Heart right ventricle (tissue), 16 donors: ENCODE data around the gene SNAPC1. TPM values are rescaled to one million over a fixed set of nuclear protein-coding genes. Genes with fewer than 3 reads are reported as not detected.

Source experiments
- ATAC-seq, 8 donors: fragments of 200-7000 bp; cut with Tn5 transposase; one replicate each; pipeline ENCODE4 v1.9.1; 2020; ENCODE audit warnings: mild to moderate bottlenecking in 8 of 8, moderate library complexity in 8 of 8, moderate number of reproducible peaks in 1 of 8
- DNase-seq, 2 donors: peaks; one replicate each; pipeline ENCODE4 v3.0.0-alpha.2; 2020
- H3K27ac ChIP-seq, 10 donors: fragments of 200-600 bp; sonication (generic) in 2 of 10; one replicate each; pipeline versions ENCODE4 v1.5.0 to v1.8.0; 2020 to 2022; ENCODE audit warnings: mild to moderate bottlenecking in 3 of 10
- H3K27me3 ChIP-seq, 7 donors: fragments of 200-600 bp; one replicate each; pipeline ENCODE4 v1.8.0; 2021 to 2022; ENCODE audit warnings: mild to moderate bottlenecking in 2 of 7
- H3K36me3 ChIP-seq, 9 donors: fragments of 200-600 bp; sonication (generic) in 1 of 9; one replicate each; pipeline versions ENCODE4 v1.5.0 to v1.8.0; 2020 to 2022; ENCODE audit warnings: mild to moderate bottlenecking in 2 of 9
- H3K4me1 ChIP-seq, 9 donors: fragments of 200-600 bp; sonication (generic) in 1 of 9; one replicate each; pipeline versions ENCODE4 v1.5.0 to v1.8.0; 2020 to 2022; ENCODE audit warnings: mild to moderate bottlenecking in 4 of 9
- H3K4me3 ChIP-seq, 10 donors: fragments of 200-600 bp; sonication (generic) in 2 of 10; one replicate each; pipeline versions ENCODE4 v1.5.0 to v1.8.0; 2020 to 2022; ENCODE audit warnings: mild to moderate bottlenecking in 7 of 10, moderate library complexity in 2 of 10
- H3K9me3 ChIP-seq, 11 donors: fragments of 200-600 bp in 10 of 11; sonication (generic) in 2 of 11; one replicate each; pipeline versions ENCODE4 v1.5.0 to v1.8.0; 2013 to 2022; ENCODE audit warnings: mild to moderate bottlenecking in 2 of 11, control low read depth in 1 of 11, moderate library complexity in 1 of 11
- CTCF ChIP-seq, 9 donors: fragments of 200-600 bp; sonication (generic) in 2 of 9; IDR thresholded peaks; one replicate each; pipeline versions ENCODE4 v1.5.0 to v1.8.0; 2021 to 2022; ENCODE audit warnings: antibody characterized with exemption in 9 of 9, mild to moderate bottlenecking in 5 of 9, moderate library complexity in 1 of 9
- WGBS, 2 donors: extraction: QIAGEN DNeasy Blood & Tissue Kit; methylation state at CpG; one replicate each; pipeline ENCODE4 v1.1.7; 2013; ENCODE audit warnings: inconsistent platforms in 1 of 2; 5-methylcytosine and 5-hydroxymethylcytosine counted together
- intact Hi-C, 10 donors: fragments of 100-400 bp; cut with DNase I; formaldehyde crosslinking; loops; one replicate each; pipeline versions ENCODE4 v1.11.1 to v1.14.2; 2022
- polyA plus RNA-seq, 2 donors: library from polyadenylated mRNA; stranded (reverse); fragments of 200-250 nt; gene quantifications; one replicate each; pipeline ENCODE4 v1.2.3, GENCODE V29; 2013
- total RNA-seq, 10 donors: library from RNA; stranded (reverse); fragmentation: NEBNext Ultra II Directional in 3 of 10; extraction: Animal tissue kit (Norgen Biotek cat#: 25700) in 3 of 10; gene quantifications; one replicate each; pipeline versions ENCODE4 v1.2.1 to v1.2.4, GENCODE V29; 2021 to 2023
- donor health status: Arrhythmogenic right ventricular cardiomyopathy.
- donor health status: ischemic (EF 13 %, LVEDD 7.1; RV severe dilation, severe dysfunction).
- donor health status: healthy with polysubstance abuse.
- donor health status: DM: no; HTN: yes; CAD: no.
- donor health status: DM: no; HTN: no; CAD: no.
- donor health status: ischemic (EF 25% LVEDD 6.9; RV normal size, moderate dysfunction).
- donor health status: ischemic (EF 25% LVEDD 5.7; RV mildly dilated, moderate dysfunction).
- donor health status: healthy.
- donor health status: DM: yes; HTN: yes; CAD: no.
- donor health status: Ischemic cardiomyopathy.
- donor health status: ischemic (EF 35%, LVEDD 5.7; RV mildly dilated, moderate dysfunction).
- donor health status: nonischemic (EF 11% LVEDD 7.7; RV severe dilation, severe dysfunction).
- donor health status: DM: yes; HTN: yes; CAD: no.
- donor health status: PGD.
- donor health status: ischemic (EF 29% LVEDD 5.4; RV normal size, mild dysfunction).
- donor health status: nonischemic (EF 23%, LVEDD 6.1; RV moderate dilation, normal function).

Gene SNAPC1
- total and polyA plus RNA-seq, 12 donors = 4.2 to 11.9 (median 7.3) TPM

GRCh38 chr14:61780125-61780524, 17.9 kb downstream of the SNAPC1 start:
- Histone ChIP-seq H3K27me3 (no peaks in the 10 kb centered on the region), H3K4me3 (no peak overlapping the region), H3K9me3 (no peaks in the 10 kb centered on the region), H3K27ac (no peak overlapping the region), H3K36me3 (peaks cover 0 to 100% (median 45%) of the 10 kb centered on the region in 9 donors), H3K4me1 (no peaks in the 10 kb centered on the region)
- intact Hi-C loops = no loop called here
- 75 to 82% methylated on average over 3 of the region's 3 CpGs for WGBS, 2 donors
- no peak for DNase-seq
- no peak for TF ChIP-seq CTCF (IDR thresholded peaks at IDR 0.05)
- ATAC-seq = no peak

- no peak overlapping the region for H3K27ac ChIP-seq
- H3K4me3 ChIP-seq = no peak overlapping the region
- 97% methylated on average over 5 of the region's 5 CpGs for WGBS, 2 donors
- intact Hi-C loops = no loop called here
- no peak for ATAC-seq
- no peaks in the 10 kb centered on the region for H3K9me3 ChIP-seq
- no peak for DNase-seq
- TF ChIP-seq CTCF (IDR thresholded peaks at IDR 0.05) = no peak
- H3K27me3 ChIP-seq = no peaks in the 10 kb centered on the region
- peaks cover 0 to 52% (median 6%) of the 10 kb centered on the region in 9 donors for H3K36me3 ChIP-seq
- no peaks in the 10 kb centered on the region for H3K4me1 ChIP-seq
Observed at GRCh38 chr14:61797309-61797708, 35.1 kb downstream of the SNAPC1 start.

- no peaks in the 10 kb centered on the region for H3K4me1 ChIP-seq
- peaks cover 0 to 9% (median 0%) of the 10 kb centered on the region in 9 donors for H3K36me3 ChIP-seq
- H3K9me3 ChIP-seq = no peaks in the 10 kb centered on the region
- 84 to 90% methylated on average over 2 of the region's 2 CpGs for WGBS, 2 donors
- H3K4me3 ChIP-seq = no peak overlapping the region
- no peaks in the 10 kb centered on the region for H3K27me3 ChIP-seq
- TF ChIP-seq CTCF (IDR thresholded peaks at IDR 0.05) = no peak
- no peak overlapping the region for H3K27ac ChIP-seq
- DNase-seq (no peak), ATAC-seq (no peak)
- intact Hi-C loops = no loop called here
Observed at GRCh38 chr14:61802010-61802568, 39.9 kb downstream of the SNAPC1 start.

- H3K4me3 ChIP-seq = no peak overlapping the region
- WGBS, 2 donors = 79 to 84% methylated on average over 2 of the region's 2 CpGs
- no peak overlapping the region for H3K27ac ChIP-seq
- intact Hi-C loops = no loop called here
- ATAC-seq (no peak), DNase-seq (no peak)
- H3K4me1 ChIP-seq = no peaks in the 10 kb centered on the region
- no peak for TF ChIP-seq CTCF (IDR thresholded peaks at IDR 0.05)
- no peaks in the 10 kb centered on the region for H3K9me3 ChIP-seq
- H3K27me3 ChIP-seq = no peaks in the 10 kb centered on the region
- H3K36me3 ChIP-seq = no peaks in the 10 kb centered on the region
Observed at GRCh38 chr14:61803755-61804154, 41.5 kb downstream of the SNAPC1 start.
